GM12872 (cell line): ENCODE results near the gene CIDEC.

Experiments
- CTCF ChIP-seq: IDR thresholded peaks from 3 replicates; pipeline ENCODE4 v1.5.1; 2011; ENCODE audit warnings: low read depth, mild to moderate bottlenecking, low read length, moderate library complexity; ENCODE audit not compliant: insufficient read depth

Gene CIDEC

GRCh38 chr3:9876991-9877390 lies 3.1 kb downstream of the CIDEC start:
- peak; percentile 21; the same call in 1 of the 3 replicates for TF ChIP-seq CTCF

- no peak for TF ChIP-seq CTCF
These were observed 4.6 kb downstream of the CIDEC start for GRCh38 chr3:9875448-9875847.

- TF ChIP-seq CTCF, result no peak
These were observed 9.1 kb downstream of the CIDEC start for GRCh38 chr3:9870978-9871377.

GRCh38 chr3:9869955-9870354 lies 10.1 kb downstream of the CIDEC start:
- TF ChIP-seq CTCF, result no peak

- TF ChIP-seq CTCF, result no peak
These were observed 12.9 kb downstream of the CIDEC start for GRCh38 chr3:9867106-9867505.

GRCh38 chr3:9866639-9867038 lies 13.4 kb downstream of the CIDEC start:
- no peak for TF ChIP-seq CTCF

GRCh38 chr3:9864200-9864927 lies 15.7 kb downstream of the CIDEC start:
- no peak for TF ChIP-seq CTCF
